Esophagus squamous epithelium (tissue), 4 donors: ENCODE measurements around the gene GPR4.

ENCODE experiments used
- CTCF ChIP-seq, 6 experiments: fragments of 450-650 bp in 4 of 6; fragments of 200-600 bp in 2 of 6; sonication (generic) in 2 of 6; IDR thresholded peaks; one replicate each; pipeline ENCODE4 v1.5.1; 2016 to 2019; ENCODE audit warnings: antibody characterized with exemption in 6 of 6, mild to moderate bottlenecking in 4 of 6, moderate library complexity in 4 of 6
- POLR2A ChIP-seq, 4 donors: fragments of 450-650 bp; IDR thresholded peaks; one replicate each; pipeline ENCODE4 v1.6.1; 2017; ENCODE audit warnings: antibody characterized with exemption in 4 of 4, mild to moderate bottlenecking in 4 of 4, moderate library complexity in 3 of 4

GRCh38 chr19:45650722-45651121 is 48.7 kb upstream of the GPR4 start:
- TF ChIP-seq CTCF (IDR thresholded peaks at IDR 0.05) (no peak), POLR2A (IDR thresholded peaks at IDR 0.05) (no peak)
